ENCODE measurements around the gene PIP4K2A.

The PIP4K2A gene

GRCh38 chr10:22704942-22705341, 9.4 kb downstream of the PIP4K2A start:
- FAIRE-seq = no peak
- no peak for TF ChIP-seq CTCF (IDR thresholded peaks at IDR 0.05; ENCODE audit: insufficient read depth, missing control alignments)
- no peak for DNase-seq (ENCODE audit: insufficient read length, low spot score)

- no peak for DNase-seq (ENCODE audit: insufficient read length, low spot score)
- no peak for FAIRE-seq
- no peak for TF ChIP-seq CTCF (IDR thresholded peaks at IDR 0.05; ENCODE audit: insufficient read depth, missing control alignments)
Observed at GRCh38 chr10:22704471-22704911, 9.9 kb downstream of the PIP4K2A start.

- DNase-seq (ENCODE audit: insufficient read length, low spot score) (no peak), FAIRE-seq (no peak)
- TF ChIP-seq CTCF (IDR thresholded peaks at IDR 0.05; ENCODE audit: insufficient read depth, missing control alignments) = no peak
Observed at GRCh38 chr10:22702348-22702747, 12.0 kb downstream of the PIP4K2A start.

GRCh38 chr10:22701132-22701826, 13.1 kb downstream of the PIP4K2A start:
- FAIRE-seq (no peak), DNase-seq (ENCODE audit: insufficient read length, low spot score) (no peak)
- no peak for TF ChIP-seq CTCF (IDR thresholded peaks at IDR 0.05; ENCODE audit: insufficient read depth, missing control alignments)

- TF ChIP-seq CTCF (IDR thresholded peaks at IDR 0.05; ENCODE audit: insufficient read depth, missing control alignments) = no peak
- FAIRE-seq = no peak
- no peak for DNase-seq (ENCODE audit: insufficient read length, low spot score)
Observed at GRCh38 chr10:22700489-22700888, 13.9 kb downstream of the PIP4K2A start.

- no peak for FAIRE-seq
- no peak for TF ChIP-seq CTCF (IDR thresholded peaks at IDR 0.05; ENCODE audit: insufficient read depth, missing control alignments)
- no peak for DNase-seq (ENCODE audit: insufficient read length, low spot score)
Observed at GRCh38 chr10:22699976-22700375, 14.4 kb downstream of the PIP4K2A start.

- no peak for FAIRE-seq
Observed at GRCh38 chr10:22698941-22699440, 15.4 kb downstream of the PIP4K2A start.

More at GRCh38 chr10:22698941-22699440, 15.4 kb downstream of the PIP4K2A start:
- no peak for TF ChIP-seq CTCF (IDR thresholded peaks at IDR 0.05; ENCODE audit: insufficient read depth, missing control alignments)
- DNase-seq (ENCODE audit: insufficient read length, low spot score) = no peak

Data from D721Med (cell line).